Measurements from ENCODE around the gene AXIN1. TPM values are rescaled to one million over a fixed set of nuclear protein-coding genes. Genes with fewer than 3 reads are reported as not detected.
"Not testable (repeated sequence)": the region's sequence is repeated elsewhere in the genome, so short reads cannot be mapped to it uniquely, and the experiment has no call there.

Gene AXIN1
- total RNA-seq, 2 experiments from 2014 or later, result 17.5 to 17.9 TPM

DNA sequence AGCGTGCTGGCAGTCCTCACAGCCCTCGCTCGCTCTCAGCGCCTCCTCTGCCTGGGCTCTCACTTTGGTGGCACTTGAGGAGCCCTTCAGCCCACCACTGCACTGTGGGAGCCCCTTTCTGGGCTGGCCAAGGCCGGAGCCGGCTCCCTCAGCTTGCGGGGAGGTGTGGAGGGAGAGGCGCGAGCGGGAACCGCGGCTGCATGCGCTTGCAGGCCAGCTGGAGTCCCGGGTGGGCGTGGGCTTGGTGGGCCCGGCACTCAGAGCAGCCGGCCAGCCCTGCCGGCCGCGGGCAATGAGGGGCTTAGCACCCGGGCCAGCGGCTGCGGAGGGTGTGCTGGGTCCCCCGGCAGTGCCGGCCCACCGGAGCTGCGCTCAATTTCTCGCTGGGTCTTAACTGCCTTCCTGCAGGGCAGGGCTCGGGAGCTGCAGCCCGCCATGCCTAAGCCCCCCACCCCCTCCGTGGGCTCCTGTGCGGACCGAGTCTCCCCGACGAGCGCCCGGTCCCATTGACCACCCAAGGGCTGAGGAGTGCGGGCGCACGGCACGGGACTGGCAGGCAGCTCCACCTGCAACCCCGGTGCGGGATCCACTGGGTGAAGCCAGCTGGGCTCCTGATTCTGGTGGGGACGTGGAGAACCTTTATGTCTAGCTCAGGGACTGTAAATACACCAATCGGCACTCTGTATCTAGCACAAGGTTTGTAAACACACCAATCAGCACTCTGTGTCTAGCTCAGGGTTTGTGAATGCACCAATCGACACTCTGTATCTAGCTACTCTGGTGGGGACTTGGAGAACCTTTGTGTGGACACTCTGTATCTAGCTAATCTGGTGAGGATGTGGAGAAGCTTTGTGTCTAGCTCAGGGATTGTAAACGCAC is 11.2 kb downstream of the AXIN1 start:
- H3K4me1 Mint-ChIP-seq (ENCODE audit: low read depth), result peaks cover 60% of the 10 kb centered on the region
- H3K4me3 Mint-ChIP-seq; H3K27me3 Mint-ChIP-seq (ENCODE audit: low read depth); H3K27ac Mint-ChIP-seq; H3K9me3 Mint-ChIP-seq; intact Hi-C loops (cut with micrococcal nuclease); CTCF ChIA-PET; DNase-seq: not testable (repeated sequence)
- H3K36me3 Mint-ChIP-seq (ENCODE audit: low read depth), result peaks cover 11% of the 10 kb centered on the region

DNA sequence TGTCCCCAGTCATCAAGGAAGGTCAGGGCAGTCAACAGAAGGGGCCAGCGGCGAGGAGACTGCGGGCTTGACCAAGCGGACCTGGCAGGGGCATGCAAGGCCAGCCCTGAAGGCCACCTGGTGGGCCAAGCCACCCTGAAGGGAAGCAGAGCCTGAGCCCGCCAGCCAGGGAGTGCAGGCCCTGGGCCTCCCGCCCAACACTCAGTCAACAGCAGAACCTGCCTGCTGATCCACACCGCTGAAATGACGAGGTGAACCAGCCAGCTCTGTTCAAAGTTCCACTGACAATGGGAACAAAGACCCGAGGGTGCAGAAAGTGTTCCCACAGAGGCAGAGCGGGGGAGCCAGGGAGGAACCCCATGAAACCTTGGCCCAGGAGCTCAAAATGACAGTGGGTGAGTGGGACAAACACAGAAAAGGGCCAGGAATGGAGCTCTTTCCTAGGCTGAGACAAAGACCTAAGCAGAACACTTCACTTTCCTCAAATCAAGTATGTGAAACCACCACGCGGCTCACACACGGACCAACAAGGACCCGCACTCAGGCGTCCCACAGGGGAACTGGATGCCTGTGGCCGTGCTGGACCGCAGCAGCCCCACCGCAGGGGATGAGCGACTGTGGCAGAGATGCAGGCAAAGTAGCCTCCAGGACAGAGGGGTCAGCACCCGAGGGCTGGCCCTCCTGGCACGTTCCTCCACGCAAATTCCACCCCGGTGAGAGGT is 12.0 kb downstream of the AXIN1 start:
- DNase-seq, result no peak
- H3K4me1 Mint-ChIP-seq (ENCODE audit: low read depth), result peaks cover 60% of the 10 kb centered on the region
- no peaks in the 10 kb centered on the region for H3K9me3 Mint-ChIP-seq
- no peak overlapping the region for H3K4me3 Mint-ChIP-seq
- peaks cover 9% of the 10 kb centered on the region for H3K36me3 Mint-ChIP-seq (ENCODE audit: low read depth)
- intact Hi-C loops (cut with micrococcal nuclease), result no loop called here
- no peak overlapping the region for H3K27ac Mint-ChIP-seq
- CTCF ChIA-PET, result no interaction called here
- H3K27me3 Mint-ChIP-seq (ENCODE audit: low read depth), result no peaks in the 10 kb centered on the region

DNA sequence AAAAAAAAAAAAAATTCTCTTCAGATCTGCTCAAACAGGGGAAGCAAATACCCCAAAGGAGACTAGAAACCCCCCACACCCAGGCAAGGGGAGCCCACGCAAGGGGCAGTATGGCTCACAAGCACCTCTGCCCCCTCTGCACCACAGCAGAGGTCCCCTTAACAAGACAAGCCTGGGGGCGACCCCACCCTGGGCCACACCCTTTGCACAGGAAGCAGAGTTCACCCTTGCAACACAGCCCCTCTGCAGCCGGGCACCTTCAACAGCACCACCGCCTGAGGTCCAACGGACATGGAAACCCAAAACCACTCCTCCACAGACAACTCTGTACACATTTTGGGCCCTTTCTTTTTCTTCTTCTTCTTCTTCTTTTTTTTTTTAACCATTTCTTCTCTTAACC is 12.8 kb downstream of the AXIN1 start:
- peaks cover 2% of the 10 kb centered on the region for H3K36me3 Mint-ChIP-seq (ENCODE audit: low read depth)
- H3K4me3 Mint-ChIP-seq, result no peak overlapping the region
- no peak overlapping the region for H3K27ac Mint-ChIP-seq
- no peaks in the 10 kb centered on the region for H3K27me3 Mint-ChIP-seq (ENCODE audit: low read depth)
- intact Hi-C loops (cut with micrococcal nuclease), result no loop called here
- H3K4me1 Mint-ChIP-seq (ENCODE audit: low read depth), result peaks cover 58% of the 10 kb centered on the region
- no peaks in the 10 kb centered on the region for H3K9me3 Mint-ChIP-seq
- CTCF ChIA-PET, result no interaction called here
- no peak for DNase-seq

DNA sequence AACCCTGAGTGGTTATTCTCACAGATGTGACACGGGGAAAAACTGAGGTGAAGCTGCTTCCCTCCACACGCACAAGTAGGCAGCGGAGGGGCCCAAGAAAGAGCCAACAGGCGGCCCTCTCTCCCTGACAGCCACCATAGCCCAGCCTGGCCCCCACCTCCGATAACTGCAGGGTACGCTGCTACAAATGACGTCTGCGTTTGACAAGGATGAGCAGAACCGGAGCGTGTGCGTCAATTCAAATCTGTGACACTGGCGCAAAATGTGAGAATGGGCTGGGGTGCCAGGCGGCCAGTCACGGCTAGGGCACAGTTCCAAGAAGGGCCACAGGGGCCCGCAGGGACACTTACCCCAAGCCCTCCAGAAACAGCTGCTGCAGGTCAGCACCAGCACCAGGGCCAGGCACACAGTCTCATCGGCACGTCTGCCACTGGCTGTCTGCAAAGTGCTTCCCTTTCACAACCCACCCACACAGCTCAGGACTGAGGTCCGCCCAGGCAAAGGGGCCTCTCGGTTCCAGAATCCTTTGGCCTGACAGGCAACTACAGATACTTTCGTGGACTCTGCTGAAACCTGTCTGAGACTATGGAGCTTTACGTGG is 14.4 kb downstream of the AXIN1 start:
- intact Hi-C loops (cut with micrococcal nuclease), result no loop called here
- CTCF ChIA-PET, result interaction anchor here (1.8 kb wide), 1 partner anchor 272 kb away, joined by 6 read pairs; no protein-coding TSS in a partner anchor
- no peaks in the 10 kb centered on the region for H3K9me3 Mint-ChIP-seq
- DNase-seq, result no peak
- H3K4me3 Mint-ChIP-seq, result no peak overlapping the region
- no peaks in the 10 kb centered on the region for H3K36me3 Mint-ChIP-seq (ENCODE audit: low read depth)
- no peaks in the 10 kb centered on the region for H3K27me3 Mint-ChIP-seq (ENCODE audit: low read depth)
- no peak overlapping the region for H3K27ac Mint-ChIP-seq
- peaks cover 61% of the 10 kb centered on the region for H3K4me1 Mint-ChIP-seq (ENCODE audit: low read depth)

DNA sequence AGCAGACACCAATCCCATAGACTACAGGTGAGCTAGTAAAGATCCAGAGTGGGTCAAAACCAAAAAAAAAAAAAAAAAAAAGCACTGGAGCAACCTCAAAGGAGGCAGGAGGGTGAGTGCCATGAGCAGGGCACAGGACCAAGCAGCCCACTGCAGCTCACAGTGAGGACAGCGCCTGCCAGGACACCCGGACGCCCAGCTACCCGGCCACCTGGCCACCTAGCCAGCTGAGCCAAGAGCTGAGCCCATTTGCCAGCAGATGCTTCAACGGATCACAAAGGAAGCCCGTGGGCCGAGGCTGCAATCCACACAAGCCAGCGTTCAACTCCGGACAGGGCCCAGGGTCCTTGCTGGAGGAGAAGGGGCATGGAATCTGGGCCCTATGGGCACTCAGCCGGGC is 15.1 kb downstream of the AXIN1 start:
- no peaks in the 10 kb centered on the region for H3K36me3 Mint-ChIP-seq (ENCODE audit: low read depth)
- intact Hi-C loops (cut with micrococcal nuclease), result no loop called here
- H3K27ac Mint-ChIP-seq, result no peak overlapping the region
- CTCF ChIA-PET, result interaction anchor here (0.8 to 1.8 kb wide), 2 partner anchors 157 to 272 kb away, joined by 5 to 6 read pairs; no protein-coding TSS in a partner anchor
- H3K4me1 Mint-ChIP-seq (ENCODE audit: low read depth), result peaks cover 58% of the 10 kb centered on the region
- H3K4me3 Mint-ChIP-seq, result no peak overlapping the region
- H3K27me3 Mint-ChIP-seq (ENCODE audit: low read depth), result no peaks in the 10 kb centered on the region
- no peak for DNase-seq
- H3K9me3 Mint-ChIP-seq, result no peaks in the 10 kb centered on the region

DNA sequence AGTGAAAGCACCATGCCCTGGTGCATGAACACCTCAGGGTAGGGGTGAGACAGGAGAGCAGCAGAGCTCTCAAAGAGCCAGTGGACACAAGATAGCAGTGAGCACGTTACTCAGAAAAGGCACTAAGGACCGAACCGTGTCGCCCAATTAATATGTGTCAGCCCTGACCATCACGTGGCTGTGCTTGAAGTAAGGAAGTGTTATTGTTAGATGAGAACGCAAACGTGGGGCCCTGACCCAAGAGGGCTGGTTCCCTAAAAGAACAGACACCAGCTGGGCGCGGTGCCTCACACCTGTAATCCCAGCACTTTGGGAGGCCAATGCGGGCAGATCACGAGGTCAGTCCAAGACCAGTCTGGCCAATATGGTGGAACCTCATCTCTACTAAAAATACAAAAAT is 16.3 kb downstream of the AXIN1 start:
- CTCF ChIA-PET, result interaction anchor here (0.6 kb wide), 1 partner anchor 51 kb away, joined by 3 read pairs; no protein-coding TSS in a partner anchor
- Mint-ChIP-seq H3K4me3 (no peak overlapping the region), H3K27me3 (ENCODE audit: low read depth) (no peaks in the 10 kb centered on the region), H3K36me3 (ENCODE audit: low read depth) (no peaks in the 10 kb centered on the region), H3K4me1 (ENCODE audit: low read depth) (peaks cover 59% of the 10 kb centered on the region), H3K9me3 (no peaks in the 10 kb centered on the region), H3K27ac (no peak overlapping the region)
- no peak for DNase-seq
- intact Hi-C loops (cut with micrococcal nuclease), result no loop called here

DNA sequence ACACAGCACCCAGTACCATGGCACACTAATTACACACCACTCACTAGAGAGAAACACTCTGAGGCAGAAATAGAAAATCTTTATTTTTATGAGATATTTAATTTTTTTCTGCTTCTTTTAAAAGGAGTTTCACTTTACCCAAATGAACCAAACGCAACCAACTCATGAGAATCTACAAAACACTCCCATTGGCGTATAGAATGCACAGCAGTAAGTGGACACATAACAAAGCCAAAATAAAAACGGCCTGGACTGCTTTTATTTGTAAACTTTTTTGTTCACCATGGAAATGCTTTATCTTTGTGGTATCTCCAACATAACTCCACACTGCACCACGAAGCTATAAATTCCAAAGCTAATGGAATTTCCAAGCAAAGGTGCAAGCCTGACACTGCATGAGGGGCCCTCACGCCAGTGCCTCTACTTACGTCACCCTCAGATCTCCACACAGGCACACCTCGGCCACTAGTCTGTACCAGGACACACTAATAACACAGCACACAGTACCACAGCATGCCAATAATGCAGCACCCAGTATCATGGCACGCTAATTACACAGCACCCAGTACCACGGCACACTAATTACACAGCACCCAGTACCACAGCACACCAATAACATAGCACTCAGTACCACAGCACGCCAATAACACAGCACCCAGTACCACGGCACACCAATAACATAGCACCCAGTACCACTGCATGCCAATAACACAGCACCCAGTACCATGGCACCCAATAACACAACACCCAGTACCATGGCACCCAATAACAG is 17.5 kb downstream of the AXIN1 start:
- H3K27me3 Mint-ChIP-seq (ENCODE audit: low read depth); CTCF ChIA-PET; H3K27ac Mint-ChIP-seq; H3K9me3 Mint-ChIP-seq; H3K4me3 Mint-ChIP-seq; DNase-seq; H3K36me3 Mint-ChIP-seq (ENCODE audit: low read depth); intact Hi-C loops (cut with micrococcal nuclease): not testable (repeated sequence)
- H3K4me1 Mint-ChIP-seq (ENCODE audit: low read depth), result peaks cover 63% of the 10 kb centered on the region

DNA sequence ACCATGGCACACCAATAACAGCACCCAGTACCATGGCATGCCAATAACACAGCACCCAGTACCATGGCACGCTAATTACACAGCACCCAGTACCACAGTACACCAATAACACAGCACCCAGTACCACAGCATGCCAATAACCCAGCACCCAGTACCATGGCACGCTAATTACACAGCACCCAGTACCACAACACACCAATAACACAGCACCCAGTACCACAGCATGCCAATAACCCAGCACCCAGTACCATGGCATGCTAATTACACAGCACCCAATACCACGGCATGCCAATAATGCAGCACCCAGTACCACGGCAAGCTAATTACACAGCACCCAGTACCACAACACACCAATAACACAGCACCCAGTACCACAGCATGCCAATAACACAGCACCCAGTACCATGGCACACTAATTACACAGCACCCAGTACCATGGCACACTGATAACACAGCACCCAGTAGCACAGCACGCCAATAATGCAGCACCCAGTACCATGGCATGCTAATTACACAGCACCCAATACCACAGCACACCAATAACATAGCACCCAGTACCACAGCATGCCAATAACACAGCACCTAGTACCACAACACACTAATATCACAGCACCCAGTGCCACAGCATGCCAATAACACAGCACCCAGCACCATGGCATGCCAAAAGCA is 18.2 kb downstream of the AXIN1 start:
- H3K27me3 Mint-ChIP-seq (ENCODE audit: low read depth); H3K36me3 Mint-ChIP-seq (ENCODE audit: low read depth); intact Hi-C loops (cut with micrococcal nuclease); H3K4me3 Mint-ChIP-seq; DNase-seq; CTCF ChIA-PET; H3K9me3 Mint-ChIP-seq; H3K27ac Mint-ChIP-seq: not testable (repeated sequence)
- H3K4me1 Mint-ChIP-seq (ENCODE audit: low read depth), result peaks cover 59% of the 10 kb centered on the region

DNA sequence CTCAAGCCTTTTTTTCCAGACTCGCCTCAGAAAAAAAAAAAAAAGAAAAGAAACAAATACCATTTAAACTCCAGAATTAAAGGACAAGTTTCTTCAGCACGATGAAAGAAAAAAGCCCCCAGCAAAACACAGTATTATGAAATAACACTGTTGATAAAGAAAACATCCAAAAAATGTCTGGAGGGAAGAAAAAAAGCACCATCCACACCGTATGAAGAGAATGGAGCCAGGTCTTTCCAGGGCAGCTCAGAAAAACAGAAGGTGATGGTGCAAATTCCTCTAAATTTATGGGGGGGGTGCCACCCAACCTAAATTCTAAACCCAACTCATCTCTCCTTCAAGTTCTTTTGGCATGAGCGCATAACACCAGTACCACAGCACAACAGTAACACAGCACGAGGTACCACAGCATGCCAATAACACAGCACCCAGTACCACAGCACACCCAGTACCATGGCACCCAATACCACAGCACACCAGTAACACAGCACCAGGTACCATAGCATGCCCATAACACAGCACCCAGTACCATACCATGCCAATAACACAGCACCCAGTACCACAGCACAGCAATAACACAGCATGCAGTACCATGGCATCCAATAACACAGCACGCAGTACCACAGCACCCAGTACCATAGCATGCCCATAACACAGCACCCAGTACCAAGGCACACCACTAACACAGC is 19.0 kb downstream of the AXIN1 start:
- Mint-ChIP-seq H3K27me3 (ENCODE audit: low read depth) (no peaks in the 10 kb centered on the region), H3K36me3 (ENCODE audit: low read depth) (peaks cover 2% of the 10 kb centered on the region), H3K4me1 (ENCODE audit: low read depth) (peaks cover 55% of the 10 kb centered on the region), H3K9me3 (no peaks in the 10 kb centered on the region), H3K4me3 (no peak overlapping the region), H3K27ac (no peak overlapping the region)
- intact Hi-C loops (cut with micrococcal nuclease), result no loop called here
- DNase-seq, result no peak
- CTCF ChIA-PET, result no interaction called here

DNA sequence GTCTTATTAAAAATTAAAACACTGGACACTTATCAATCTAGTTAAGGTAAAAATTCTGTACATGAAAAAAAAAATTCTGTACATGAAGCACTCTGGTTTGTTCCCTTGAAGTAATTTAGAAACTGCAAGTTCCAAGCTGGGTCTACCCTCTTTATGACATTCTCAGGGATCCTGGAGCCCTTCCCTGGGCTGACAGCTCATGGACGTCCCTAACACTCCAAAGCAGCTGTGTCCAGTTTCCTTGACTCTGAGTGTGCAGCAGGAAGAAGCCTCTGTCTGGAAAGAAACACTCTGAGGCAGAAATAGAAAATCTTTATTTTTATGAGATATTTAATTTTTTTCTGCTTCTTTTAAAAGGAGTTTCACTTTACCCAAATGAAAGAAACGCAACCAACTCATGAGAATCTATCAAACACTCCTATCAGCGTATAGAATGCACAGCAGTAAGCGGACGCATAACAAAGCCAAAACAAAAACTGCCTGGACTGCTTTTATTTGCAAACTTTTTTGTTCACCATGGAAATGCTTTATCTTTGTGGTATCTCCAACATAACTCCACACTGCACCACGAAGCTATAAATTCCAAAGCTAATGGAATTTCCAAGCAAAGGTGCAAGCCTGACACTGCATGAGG is 21.2 kb downstream of the AXIN1 start:
- peaks cover 62% of the 10 kb centered on the region for H3K4me1 Mint-ChIP-seq (ENCODE audit: low read depth)
- H3K27ac Mint-ChIP-seq; DNase-seq; H3K27me3 Mint-ChIP-seq (ENCODE audit: low read depth); H3K4me3 Mint-ChIP-seq; H3K36me3 Mint-ChIP-seq (ENCODE audit: low read depth); intact Hi-C loops (cut with micrococcal nuclease); H3K9me3 Mint-ChIP-seq: not testable (repeated sequence)
- CTCF ChIA-PET, result interaction anchor here (0.6 kb wide), 1 partner anchor 127 kb away, joined by 4 read pairs; no protein-coding TSS in a partner anchor

DNA sequence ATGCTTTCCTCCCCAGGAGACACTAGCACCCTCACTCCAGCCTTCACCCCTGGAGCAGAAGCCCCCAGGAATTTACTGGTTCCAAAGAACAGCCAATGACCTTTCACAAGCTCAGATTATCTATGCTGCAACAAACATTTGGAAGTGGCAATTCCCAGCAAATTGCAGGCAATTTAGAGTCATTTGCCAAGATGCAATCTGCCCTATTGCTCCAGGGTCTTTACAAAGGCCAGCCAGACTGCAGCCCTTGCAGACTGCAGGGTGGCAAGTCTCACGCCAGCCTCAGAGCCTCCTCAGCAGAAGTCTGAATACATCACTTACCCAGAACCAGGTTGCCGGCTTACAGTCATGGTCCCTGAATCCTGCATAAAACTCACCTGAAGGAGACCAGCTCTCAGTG is 21.8 kb downstream of the AXIN1 start:
- no peaks in the 10 kb centered on the region for H3K27me3 Mint-ChIP-seq (ENCODE audit: low read depth)
- peaks cover 59% of the 10 kb centered on the region for H3K4me1 Mint-ChIP-seq (ENCODE audit: low read depth)
- intact Hi-C loops (cut with micrococcal nuclease), result no loop called here
- CTCF ChIA-PET, result interaction anchor here (0.6 kb wide), 1 partner anchor 126 kb away, joined by 4 read pairs; no protein-coding TSS in a partner anchor
- no peak overlapping the region for H3K27ac Mint-ChIP-seq
- H3K36me3 Mint-ChIP-seq (ENCODE audit: low read depth), result peaks cover 2% of the 10 kb centered on the region
- H3K9me3 Mint-ChIP-seq, result no peaks in the 10 kb centered on the region
- DNase-seq, result no peak
- H3K4me3 Mint-ChIP-seq, result no peak overlapping the region

Measured in activated naive CD4-positive, alpha-beta T cell treated with anti-CD3 and anti-CD28 coated beads for 36 hours (primary cell).